HEK293 (cell line): ENCODE data around the gene RHOV.
A peak's percentile ranks its signal among the peaks of the same experiment; 100 is the strongest.

Experiments used
- CTCF ChIA-PET: fragments of 350-600 bp; formaldehyde crosslinking; extraction: SDS; loops from one replicate; lab custom pipeline; 2021; ENCODE audit warnings: antibody characterized with exemption; lab: Yijun Ruan, JAX
- POLR2A ChIA-PET: fragments of 300-600 bp; formaldehyde crosslinking; extraction: SDS; loops from one replicate; lab custom pipeline; 2020; ENCODE audit warnings: antibody characterized with exemption, inconsistent platforms; lab: Yijun Ruan, JAX
- H3K27ac ChIP-seq: fragments of 200-500 bp; sonication (Bioruptor generic); 2 replicates; pipeline ENCODE4 v1.5.1; 2014; ENCODE audit warnings: low read depth, low read length, control low read depth, inconsistent platforms; ENCODE audit errors: extremely low read depth
- H3K36me3 ChIP-seq, 2 experiments: fragments of 200-500 bp in 1 of 2; sonication (Bioruptor generic) in 1 of 2; 1 replicate in 1 of 2; 2 replicates in 1 of 2; pipeline ENCODE4 v1.5.1; 2014 to 2017; ENCODE audit warnings: inconsistent platforms in 2 of 2, low read length in 2 of 2; ENCODE audit not compliant: control insufficient read depth in 2 of 2, insufficient read depth in 1 of 2
- H3K4me1 ChIP-seq: fragments of 200-500 bp; sonication (Bioruptor generic); 2 replicates; pipeline ENCODE4 v1.5.1; 2014; ENCODE audit warnings: mild to moderate bottlenecking, low read length, inconsistent platforms; ENCODE audit not compliant: control insufficient read depth, insufficient read depth
- H3K4me3 ChIP-seq: 2 replicates; pipeline ENCODE4 v1.5.1; 2011; ENCODE audit warnings: low read depth, mild to moderate bottlenecking, control low read depth, low read length, moderate library complexity
- H3K9me3 ChIP-seq: fragments of 200-500 bp; sonication (Bioruptor generic); 2 replicates; pipeline ENCODE4 v1.5.1; 2014; ENCODE audit warnings: low read depth, low read length, inconsistent platforms; ENCODE audit not compliant: control insufficient read depth, insufficient read depth
- BCL11B ChIP-seq: fragments of 450-650 bp; formaldehyde crosslinking; IDR thresholded peaks from 2 replicates; pipeline ENCODE4 v1.5.1; 2016; ENCODE audit warnings: low read depth, missing biosample characterization, missing genetic modification characterization
- KLF10 ChIP-seq: fragments of 450-650 bp; IDR thresholded peaks from 2 replicates; pipeline ENCODE4 v1.5.1; 2018; ENCODE audit warnings: missing biosample characterization, mild to moderate bottlenecking, missing genetic modification characterization
- SETDB1 ChIP-seq: IDR thresholded peaks from one replicate; pipeline ENCODE4 v1.6.1; 2017; ENCODE audit warnings: mild to moderate bottlenecking, low read length, moderate library complexity, mixed read lengths; ENCODE audit not compliant: insufficient read length
- TRIM28 ChIP-seq: IDR thresholded peaks from 2 replicates; pipeline ENCODE4 v1.6.1; 2011; ENCODE audit warnings: low read length, control low read depth, borderline replicate concordance
- ZBTB11 ChIP-seq: fragments of 450-650 bp; formaldehyde crosslinking; conservative IDR thresholded peaks from 2 replicates; pipeline ENCODE4 v1.5.1; 2016; ENCODE audit warnings: low read depth, missing biosample characterization, missing genetic modification characterization
- ZFP69B ChIP-seq: fragments of 450-650 bp; formaldehyde crosslinking; IDR thresholded peaks from 2 replicates; pipeline ENCODE4 v1.5.1; 2016; ENCODE audit warnings: missing biosample characterization, missing genetic modification characterization
- ZIC2 ChIP-seq: fragments of 450-650 bp; formaldehyde crosslinking; IDR thresholded peaks from 2 replicates; pipeline ENCODE4 v1.5.1; 2016; ENCODE audit warnings: missing biosample characterization, missing genetic modification characterization
- ZNF114 ChIP-seq: fragments of 450-650 bp; formaldehyde crosslinking; IDR thresholded peaks from 2 replicates; pipeline ENCODE4 v1.5.0; 2017; ENCODE audit warnings: missing biosample characterization, missing genetic modification characterization
- ZNF132 ChIP-seq: fragments of 450-650 bp; formaldehyde crosslinking; IDR thresholded peaks from 2 replicates; pipeline ENCODE4 v1.5.1; 2017; ENCODE audit warnings: missing biosample characterization, missing genetic modification characterization, borderline replicate concordance
- ZNF2 ChIP-seq: fragments of 450-650 bp; formaldehyde crosslinking; IDR thresholded peaks from 2 replicates; pipeline ENCODE4 v1.5.1; 2016; ENCODE audit warnings: missing biosample characterization, missing genetic modification characterization
- ZNF202 ChIP-seq: fragments of 450-650 bp; formaldehyde crosslinking; IDR thresholded peaks from 2 replicates; pipeline ENCODE4 v1.5.1; 2016; ENCODE audit warnings: missing biosample characterization, missing genetic modification characterization, borderline replicate concordance
- ZNF214 ChIP-seq: fragments of 450-650 bp; formaldehyde crosslinking; IDR thresholded peaks from 2 replicates; pipeline ENCODE4 v1.5.1; 2017; ENCODE audit warnings: missing biosample characterization, mild to moderate bottlenecking, missing genetic modification characterization, borderline replicate concordance
- ZNF335 ChIP-seq: fragments of 450-650 bp; formaldehyde crosslinking; conservative IDR thresholded peaks from 2 replicates; pipeline ENCODE4 v1.5.1; 2016; ENCODE audit warnings: missing biosample characterization, missing genetic modification characterization
- ZNF488 ChIP-seq: fragments of 450-650 bp; formaldehyde crosslinking; IDR thresholded peaks from 2 replicates; pipeline ENCODE4 v1.5.1; 2016; ENCODE audit warnings: missing biosample characterization, missing genetic modification characterization
- ZNF518A ChIP-seq: fragments of 450-650 bp; formaldehyde crosslinking; conservative IDR thresholded peaks from 2 replicates; pipeline ENCODE4 v1.5.1; 2016; ENCODE audit warnings: low read depth, missing biosample characterization, missing genetic modification characterization
- ZNF558 ChIP-seq: fragments of 450-650 bp; formaldehyde crosslinking; IDR thresholded peaks from 2 replicates; pipeline ENCODE4 v1.5.1; 2016; ENCODE audit warnings: missing biosample characterization, missing genetic modification characterization
- ZNF580 ChIP-seq: fragments of 450-650 bp; formaldehyde crosslinking; IDR thresholded peaks from 2 replicates; pipeline ENCODE4 v1.5.1; 2016; ENCODE audit warnings: missing biosample characterization, missing genetic modification characterization
- ZNF777 ChIP-seq: fragments of 450-650 bp; formaldehyde crosslinking; IDR thresholded peaks from 2 replicates; pipeline ENCODE4 v1.5.1; 2017; ENCODE audit warnings: missing biosample characterization, missing genetic modification characterization, borderline replicate concordance
- ZNF785 ChIP-seq: fragments of 450-650 bp; formaldehyde crosslinking; IDR thresholded peaks from 2 replicates; pipeline ENCODE4 v1.5.1; 2016; ENCODE audit warnings: missing biosample characterization, missing genetic modification characterization
- TF ChIP-seq, protein P1 (sequence below): fragments of 450-650 bp; formaldehyde crosslinking; IDR thresholded peaks from 2 replicates; pipeline ENCODE4 v1.5.1; 2016; ENCODE audit warnings: missing biosample characterization, missing genetic modification characterization
- TF ChIP-seq, protein P2 (sequence below): fragments of 450-650 bp; formaldehyde crosslinking; optimal IDR thresholded peaks from 2 replicates; pipeline ENCODE3; 2016; ENCODE audit warnings: missing biosample characterization, mild to moderate bottlenecking, missing genetic modification characterization

Gene RHOV

DNA sequence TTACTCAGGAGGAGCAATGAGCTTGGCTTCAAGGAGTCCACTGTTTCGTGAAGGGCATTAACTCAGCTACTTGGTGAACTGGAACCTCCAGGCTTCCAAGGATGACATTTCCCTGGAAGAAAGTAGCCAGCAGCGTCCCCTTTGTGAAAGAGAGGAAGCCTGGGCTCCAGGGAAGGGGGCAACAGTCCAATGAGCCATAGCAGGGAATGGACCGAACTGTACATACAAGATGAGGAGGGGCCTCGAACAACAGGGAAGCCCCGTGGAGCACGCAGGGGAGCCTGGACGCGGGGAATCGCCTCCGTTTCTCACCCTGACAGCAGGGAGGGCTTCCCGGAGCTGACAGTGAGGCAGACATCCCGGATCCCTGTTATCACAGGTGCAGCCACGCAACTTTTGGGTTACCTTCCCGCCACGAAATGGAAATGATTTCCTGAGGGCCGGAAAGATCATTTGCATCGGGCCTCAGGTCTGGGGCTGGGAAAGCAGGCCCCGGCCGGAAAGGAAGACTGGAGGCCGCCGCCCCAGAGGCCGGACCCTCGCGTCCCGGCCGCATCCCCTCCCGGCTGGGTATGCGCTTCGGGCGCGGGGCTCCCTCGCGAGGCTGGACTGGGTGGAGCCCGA lies 30.7 kb downstream of the RHOV start:
- peak overlapping the region; percentile 44 for H3K4me3 ChIP-seq
- H3K4me1 ChIP-seq = peaks cover 3% of the 10 kb centered on the region; the same call in 1 of the 2 replicates
- peak overlapping the region; percentile 60; the same call in 1 of the 2 replicates for H3K27ac ChIP-seq
- H3K36me3 ChIP-seq = no peaks in the 10 kb centered on the region
- H3K9me3 ChIP-seq = no peaks in the 10 kb centered on the region
- ChIA-PET POLR2A (interaction anchor here (0.8 to 1.4 kb wide), 5 partner anchors 14 to 61 kb away, joined by 3 to 7 read pairs (median 4); partner anchors contain the start of genes DNAJC17, RHOV, VPS18 and ZFYVE19), CTCF (interaction anchor here (0.6 to 2.7 kb wide), 8 partner anchors 8 to 96 kb away, joined by 3 to 24 read pairs (median 3); no protein-coding TSS in a partner anchor)
- TF ChIP-seq ZNF335 (tag by site-specific recombination) (peak; percentile 41; the same call in 1 of the 2 replicates), ZNF2 (tag by site-specific recombination) (peak; percentile 39; the same call in 1 of the 2 replicates), ZNF114 (no peak), ZNF202 (tag by site-specific recombination) (no peak), KLF10 (tag by site-specific recombination) (no peak), ZNF132 (tag by site-specific recombination) (no peak), ZNF580 (tag by site-specific recombination) (no peak), ZFP69B (tag by site-specific recombination) (no peak), ZNF488 (no peak), TRIM28 (no peak), ZBTB11 (tag by site-specific recombination) (no peak), ZIC2 (tag by site-specific recombination) (peak; percentile 39; the same call in 1 of the 2 replicates), BCL11B (tag by site-specific recombination) (no peak), SETDB1 (no peak), ZNF518A (no peak), ZNF785 (tag by site-specific recombination) (no peak), ZNF777 (no peak), ZNF214 (tag by site-specific recombination) (no peak), ZNF558 (tag by site-specific recombination) (no peak)
- TF ChIP-seq, protein P1, sequence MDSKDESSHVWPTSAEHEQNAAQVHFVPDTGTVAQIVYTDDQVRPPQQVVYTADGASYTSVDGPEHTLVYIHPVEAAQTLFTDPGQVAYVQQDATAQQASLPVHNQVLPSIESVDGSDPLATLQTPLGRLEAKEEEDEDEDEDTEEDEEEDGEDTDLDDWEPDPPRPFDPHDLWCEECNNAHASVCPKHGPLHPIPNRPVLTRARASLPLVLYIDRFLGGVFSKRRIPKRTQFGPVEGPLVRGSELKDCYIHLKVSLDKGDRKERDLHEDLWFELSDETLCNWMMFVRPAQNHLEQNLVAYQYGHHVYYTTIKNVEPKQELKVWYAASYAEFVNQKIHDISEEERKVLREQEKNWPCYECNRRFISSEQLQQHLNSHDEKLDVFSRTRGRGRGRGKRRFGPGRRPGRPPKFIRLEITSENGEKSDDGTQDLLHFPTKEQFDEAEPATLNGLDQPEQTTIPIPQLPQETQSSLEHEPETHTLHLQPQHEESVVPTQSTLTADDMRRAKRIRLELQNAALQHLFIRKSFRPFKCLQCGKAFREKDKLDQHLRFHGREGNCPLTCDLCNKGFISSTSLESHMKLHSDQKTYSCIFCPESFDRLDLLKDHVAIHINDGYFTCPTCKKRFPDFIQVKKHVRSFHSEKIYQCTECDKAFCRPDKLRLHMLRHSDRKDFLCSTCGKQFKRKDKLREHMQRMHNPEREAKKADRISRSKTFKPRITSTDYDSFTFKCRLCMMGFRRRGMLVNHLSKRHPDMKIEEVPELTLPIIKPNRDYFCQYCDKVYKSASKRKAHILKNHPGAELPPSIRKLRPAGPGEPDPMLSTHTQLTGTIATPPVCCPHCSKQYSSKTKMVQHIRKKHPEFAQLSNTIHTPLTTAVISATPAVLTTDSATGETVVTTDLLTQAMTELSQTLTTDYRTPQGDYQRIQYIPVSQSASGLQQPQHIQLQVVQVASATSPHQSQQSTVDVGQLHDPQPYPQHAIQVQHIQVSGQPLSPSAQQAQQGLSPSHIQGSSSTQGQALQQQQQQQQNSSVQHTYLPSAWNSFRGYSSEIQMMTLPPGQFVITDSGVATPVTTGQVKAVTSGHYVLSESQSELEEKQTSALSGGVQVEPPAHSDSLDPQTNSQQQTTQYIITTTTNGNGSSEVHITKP = no peak
- TF ChIP-seq, protein P2, sequence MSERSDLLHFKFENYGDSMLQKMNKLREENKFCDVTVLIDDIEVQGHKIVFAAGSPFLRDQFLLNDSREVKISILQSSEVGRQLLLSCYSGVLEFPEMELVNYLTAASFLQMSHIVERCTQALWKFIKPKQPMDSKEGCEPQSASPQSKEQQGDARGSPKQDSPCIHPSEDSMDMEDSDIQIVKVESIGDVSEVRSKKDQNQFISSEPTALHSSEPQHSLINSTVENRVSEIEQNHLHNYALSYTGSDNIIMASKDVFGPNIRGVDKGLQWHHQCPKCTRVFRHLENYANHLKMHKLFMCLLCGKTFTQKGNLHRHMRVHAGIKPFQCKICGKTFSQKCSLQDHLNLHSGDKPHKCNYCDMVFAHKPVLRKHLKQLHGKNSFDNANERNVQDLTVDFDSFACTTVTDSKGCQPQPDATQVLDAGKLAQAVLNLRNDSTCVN = peak; percentile 32
